Activated T-cell treated with anti-CD3 and anti-CD28 coated beads, Interleukin-2, amount 50 U/mL, for 72 hours (primary cell): ENCODE data around the gene DDA1. TPM values are rescaled to one million over a fixed set of nuclear protein-coding genes. Genes with fewer than 3 reads are reported as not detected.
"Not testable (repeated sequence)": the region's sequence is repeated elsewhere in the genome, so short reads cannot be mapped to it uniquely, and the experiment has no call there.

Experiments used
- ATAC-seq, 2 donors: fragments of 150-1000 bp; cut with Tn5 transposase; replicated peaks in 1 of 2; 2 replicates each; pipeline ENCODE4 v1.10.0; 2021; ENCODE audit warnings: moderate library complexity in 2 of 2, mild to moderate bottlenecking in 1 of 2
- DNase-seq, 2 donors: peaks; one replicate each; pipeline ENCODE4 v3.0.0; 2021 to 2022; ENCODE audit warnings: mixed read lengths in 1 of 2
- H3K27ac Mint-ChIP-seq: one replicate; pipeline ENCODE4 v1.8.0; 2022; ENCODE audit warnings: mild to moderate bottlenecking, moderate library complexity, mixed read lengths
- H3K27me3 Mint-ChIP-seq: one replicate; pipeline ENCODE4 v1.8.0; 2022; ENCODE audit warnings: low read depth, mixed read lengths
- H3K36me3 Mint-ChIP-seq, 2 donors: one replicate each; pipeline ENCODE4 v1.8.0; 2022; ENCODE audit warnings: mixed read lengths in 2 of 2, mild to moderate bottlenecking in 1 of 2; ENCODE audit not compliant: insufficient read depth in 2 of 2
- H3K4me1 Mint-ChIP-seq: one replicate; pipeline ENCODE4 v1.8.0; 2022; ENCODE audit warnings: low read depth, mixed read lengths
- H3K4me3 Mint-ChIP-seq, 2 donors: one replicate each; pipeline ENCODE4 v1.8.0; 2022; ENCODE audit warnings: mild to moderate bottlenecking in 2 of 2, mixed read lengths in 2 of 2, moderate library complexity in 2 of 2
- H3K9me3 Mint-ChIP-seq, 2 donors: one replicate each; pipeline ENCODE4 v1.8.0; 2022; ENCODE audit warnings: mixed read lengths in 2 of 2
- total RNA-seq, 2 donors: library from RNA; stranded (reverse); gene quantifications; one replicate each; pipeline ENCODE4 v1.2.3, GENCODE V29; 2022

Gene DDA1
- total RNA-seq: 10 to 100 TPM; 29.6 to 40.2 TPM

GRCh38 chr19:17309198-17309964 is at the start of gene DDA1:
DDA1 (plus strand) TSS chr19:17309563; CDS start chr19:17309655, 92 bp downstream.
- Mint-ChIP-seq H3K4me3 (peak within 1 kb of the TSS; percentile 86 to 93), H3K27ac (peak within 1 kb of the TSS; percentile 96), H3K36me3 (peaks cover 0 to 1% of the 10 kb centered on the region in 2 donors), H3K9me3 (no peaks in the 10 kb centered on the region), H3K27me3 (no peaks in the 10 kb centered on the region), H3K4me1 (peaks cover 53% of the 10 kb centered on the region)
- ATAC-seq: peak; percentile 80
- peak; percentile 98 to 100 for DNase-seq

DNA sequence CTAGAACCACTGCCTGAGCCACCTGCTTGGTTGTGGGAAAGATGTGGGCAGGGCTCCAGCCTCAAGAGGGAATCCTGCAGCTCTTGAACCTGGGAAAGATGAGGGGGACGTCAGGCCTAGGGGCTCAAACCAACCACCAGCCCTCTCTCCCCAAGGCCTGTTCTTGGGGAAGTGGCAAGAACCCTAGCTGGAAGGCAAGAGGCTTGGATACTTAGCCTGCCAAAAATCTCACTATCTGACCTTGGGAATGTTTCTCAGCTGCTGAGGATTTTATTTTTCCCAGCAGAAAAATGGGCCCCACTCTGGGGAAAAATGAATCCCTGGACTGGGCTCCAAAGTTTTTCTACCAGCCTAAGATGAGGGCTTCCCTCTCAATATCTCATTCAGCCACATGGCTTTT is 49.4 kb upstream of the DDA1 start:
- DNase-seq: no peak
- no peak for ATAC-seq
- no peaks in the 10 kb centered on the region for H3K27me3 Mint-ChIP-seq
- peaks cover 12% of the 10 kb centered on the region for H3K4me1 Mint-ChIP-seq
- no peaks in the 10 kb centered on the region for H3K36me3 Mint-ChIP-seq
- H3K27ac Mint-ChIP-seq: no peak overlapping the region
- no peaks in the 10 kb centered on the region for H3K9me3 Mint-ChIP-seq
- H3K4me3 Mint-ChIP-seq: no peak overlapping the region

GRCh38 chr19:17260842-17261325 is 48.5 kb upstream of the DDA1 start:
- peaks cover 14% of the 10 kb centered on the region for H3K4me1 Mint-ChIP-seq
- DNase-seq (peak; percentile 90 to 92), ATAC-seq (peak; percentile 99)
- no peak overlapping the region for H3K4me3 Mint-ChIP-seq
- no peak overlapping the region for H3K27ac Mint-ChIP-seq
- H3K9me3 Mint-ChIP-seq: no peaks in the 10 kb centered on the region
- no peaks in the 10 kb centered on the region for H3K36me3 Mint-ChIP-seq
- H3K27me3 Mint-ChIP-seq: no peaks in the 10 kb centered on the region

DNA sequence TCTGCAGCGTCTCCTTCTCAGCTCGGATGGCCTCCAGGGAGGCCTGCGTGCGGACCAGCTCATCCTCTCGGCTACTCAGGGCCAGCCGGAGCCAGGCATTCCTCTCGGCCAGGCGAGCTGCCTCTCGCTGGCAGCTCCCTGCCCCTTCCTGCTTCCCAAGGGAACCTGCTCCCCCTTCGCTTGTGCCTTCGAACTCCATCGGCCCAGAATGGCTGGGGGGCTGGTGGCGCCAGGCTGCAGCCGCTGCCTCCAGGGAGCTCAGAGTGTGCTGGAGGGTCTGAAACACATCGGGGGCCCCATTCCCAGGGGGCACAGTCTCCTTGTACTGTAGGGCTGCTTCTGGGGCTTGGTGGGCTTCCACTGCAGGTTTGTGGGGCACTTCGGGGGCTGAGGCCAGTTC is 46.8 kb upstream of the DDA1 start:
- Mint-ChIP-seq H3K27me3 (no peaks in the 10 kb centered on the region), H3K9me3 (no peaks in the 10 kb centered on the region), H3K4me3 (no peak overlapping the region), H3K4me1 (peaks cover 19% of the 10 kb centered on the region), H3K36me3 (no peaks in the 10 kb centered on the region), H3K27ac (no peak overlapping the region)
- no peak for ATAC-seq
- DNase-seq: no peak

DNA sequence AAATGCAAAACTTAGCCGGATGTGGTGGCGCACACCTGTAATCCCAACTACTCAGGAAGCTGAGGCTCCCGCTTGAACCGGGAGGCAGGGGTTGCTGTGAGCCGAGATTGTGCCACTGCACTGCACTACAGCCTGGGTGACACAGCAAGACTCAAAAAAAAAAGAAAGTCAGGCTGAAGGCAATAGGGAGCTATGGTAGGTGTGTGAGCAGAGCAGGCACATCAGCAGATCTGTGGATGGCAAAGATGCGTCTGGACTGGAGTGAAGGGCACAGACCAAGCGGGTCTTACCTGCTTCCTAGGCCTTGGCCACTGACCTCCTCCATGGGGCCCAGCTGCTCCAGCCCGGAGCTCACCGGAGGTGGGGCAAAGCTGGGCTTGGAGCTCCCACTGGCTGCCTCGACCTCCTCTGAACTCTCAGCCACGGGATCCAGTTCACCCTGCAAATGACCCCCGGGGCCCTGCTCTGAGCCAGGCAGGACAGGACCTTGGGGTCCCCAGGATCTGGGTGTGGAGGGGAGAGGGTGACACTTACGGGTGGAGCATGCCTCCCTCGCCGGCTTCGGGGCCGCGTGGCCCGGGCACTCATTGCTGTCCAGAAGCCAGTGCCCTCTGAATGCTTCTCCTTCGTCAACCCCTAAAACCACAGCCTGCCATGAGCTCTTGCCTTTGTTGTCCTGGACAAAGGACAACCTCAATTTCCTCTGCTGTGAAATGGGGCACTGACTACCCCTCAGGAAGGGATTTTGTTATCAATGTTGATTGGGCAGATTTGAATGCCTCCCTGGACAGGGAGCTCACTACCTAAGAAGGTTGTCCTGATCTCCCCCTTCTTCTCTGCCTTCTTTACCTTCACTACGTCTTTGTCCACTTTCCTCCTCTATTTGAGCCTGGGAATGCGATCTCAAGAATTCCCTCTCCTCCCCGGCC is 45.4 kb upstream of the DDA1 start:
- peak overlapping the region in 1 of 2 donors; percentile 49 for H3K4me3 Mint-ChIP-seq
- no peak overlapping the region for H3K27ac Mint-ChIP-seq
- no peaks in the 10 kb centered on the region for H3K36me3 Mint-ChIP-seq
- DNase-seq (no peak), ATAC-seq (no peak)
- peaks cover 30% of the 10 kb centered on the region for H3K4me1 Mint-ChIP-seq
- no peaks in the 10 kb centered on the region for H3K9me3 Mint-ChIP-seq
- H3K27me3 Mint-ChIP-seq: no peaks in the 10 kb centered on the region

GRCh38 chr19:17264641-17264979 is 44.8 kb upstream of the DDA1 start, which contains the start of gene USHBP1:
USHBP1 (minus strand) TSS chr19:17264745; CDS start chr19:17264299, 446 bp downstream.
- Mint-ChIP-seq H3K27ac (no peak within 1 kb of the TSS), H3K4me1 (peaks cover 30% of the 10 kb centered on the region), H3K27me3 (no peaks in the 10 kb centered on the region), H3K9me3 (no peaks in the 10 kb centered on the region), H3K36me3 (peaks cover 0 to 1% of the 10 kb centered on the region in 2 donors), H3K4me3 (peak within 1 kb of the TSS in 1 of 2 donors; percentile 49)
- DNase-seq (no peak), ATAC-seq (no peak)

DNA sequence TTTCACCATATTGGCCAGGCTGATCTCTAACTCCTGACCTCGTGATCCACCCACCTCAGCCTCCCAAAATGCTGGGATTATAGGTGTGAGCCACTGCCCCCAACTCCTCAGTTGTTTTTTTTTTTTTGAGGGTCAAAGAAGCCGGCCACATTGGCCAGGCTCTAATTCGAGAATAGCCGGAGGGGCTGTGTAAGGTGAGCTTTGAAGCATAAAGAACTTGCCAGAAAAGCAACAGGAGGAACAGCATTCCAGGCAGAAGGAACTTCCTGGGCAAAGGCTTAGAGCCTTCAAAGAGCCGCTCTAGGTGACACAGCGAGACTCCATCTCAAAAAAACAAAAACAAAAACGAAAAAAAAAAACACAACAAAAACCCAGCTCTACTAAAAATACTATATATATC is 43.3 kb upstream of the DDA1 start:
- no peak overlapping the region for H3K4me3 Mint-ChIP-seq

GRCh38 chr19:17266589-17266974 is 42.8 kb upstream of the DDA1 start:
- no peak for ATAC-seq
- DNase-seq: no peak
- Mint-ChIP-seq H3K27ac (peak overlapping the region; percentile 95), H3K4me3 (peak overlapping the region; percentile 88 to 93), H3K4me1 (peaks cover 24% of the 10 kb centered on the region), H3K36me3 (peaks cover 5 to 11% of the 10 kb centered on the region in 2 donors), H3K27me3 (no peaks in the 10 kb centered on the region), H3K9me3 (no peaks in the 10 kb centered on the region)

More for the DNA sequence above, 43.3 kb upstream of the DDA1 start:
- no peak for ATAC-seq
- Mint-ChIP-seq H3K4me1 (peaks cover 24% of the 10 kb centered on the region), H3K27ac (no peak overlapping the region), H3K9me3 (no peaks in the 10 kb centered on the region), H3K27me3 (no peaks in the 10 kb centered on the region), H3K36me3 (peaks cover 2 to 11% of the 10 kb centered on the region in 2 donors)
- DNase-seq: no peak

GRCh38 chr19:17266975-17267788 is 42.2 kb upstream of the DDA1 start, which contains the start of gene BABAM1:
BABAM1 (plus strand) TSS chr19:17267443; CDS start chr19:17268807, 1,364 bp downstream.
- Mint-ChIP-seq H3K9me3 (no peaks in the 10 kb centered on the region), H3K4me1 (peaks cover 24% of the 10 kb centered on the region)

GRCh38 chr19:17268754-17269153 is 40.6 kb upstream of the DDA1 start:
- peaks cover 5 to 13% of the 10 kb centered on the region in 2 donors for H3K36me3 Mint-ChIP-seq
- H3K9me3 Mint-ChIP-seq: no peaks in the 10 kb centered on the region
- H3K27ac Mint-ChIP-seq: no peak overlapping the region
- peak overlapping the region; percentile 88 to 93 for H3K4me3 Mint-ChIP-seq
- ATAC-seq (no peak), DNase-seq (no peak)
- peaks cover 24% of the 10 kb centered on the region for H3K4me1 Mint-ChIP-seq
- H3K27me3 Mint-ChIP-seq: no peaks in the 10 kb centered on the region

More at GRCh38 chr19:17266975-17267788, 42.2 kb upstream of the DDA1 start, which contains the start of gene BABAM1:
- peak within 1 kb of the TSS; percentile 95 for H3K27ac Mint-ChIP-seq
- H3K4me3 Mint-ChIP-seq: peak within 1 kb of the TSS; percentile 88 to 93
- peak; percentile 94 to 98 for DNase-seq
- no peaks in the 10 kb centered on the region for H3K27me3 Mint-ChIP-seq
- H3K36me3 Mint-ChIP-seq: peaks cover 5 to 11% of the 10 kb centered on the region in 2 donors
- peak; percentile 93 to 94 for ATAC-seq

DNA sequence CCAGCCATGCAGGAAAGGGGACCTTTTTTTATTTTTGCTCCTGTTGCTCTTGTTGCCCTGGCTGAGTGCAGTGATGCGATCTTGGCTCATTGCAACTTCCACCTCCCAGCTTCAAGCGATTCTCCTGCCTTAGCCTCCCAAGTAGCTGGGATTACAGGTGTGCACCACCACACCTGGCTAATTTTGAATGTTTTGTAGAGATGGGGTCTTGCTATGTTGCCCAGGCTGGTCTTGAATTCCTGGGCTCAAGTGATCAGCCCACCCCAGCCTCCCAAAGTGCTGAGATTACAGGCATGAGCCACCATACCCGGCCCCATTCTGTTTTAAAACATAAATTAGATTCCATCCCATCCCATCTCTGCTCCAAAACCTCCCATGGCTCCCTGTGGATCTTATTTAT is 34.5 kb upstream of the DDA1 start:
- not testable (repeated sequence) for H3K27ac Mint-ChIP-seq, H3K27me3 Mint-ChIP-seq, ATAC-seq, H3K4me3 Mint-ChIP-seq, DNase-seq, H3K9me3 Mint-ChIP-seq, H3K4me1 Mint-ChIP-seq
- peaks cover 5 to 16% of the 10 kb centered on the region in 2 donors for H3K36me3 Mint-ChIP-seq

- no peaks in the 10 kb centered on the region for H3K27me3 Mint-ChIP-seq
- H3K4me1 Mint-ChIP-seq: no peaks in the 10 kb centered on the region
- no peaks in the 10 kb centered on the region for H3K9me3 Mint-ChIP-seq
- DNase-seq: no peak
- H3K4me3 Mint-ChIP-seq: no peak overlapping the region
- no peak overlapping the region for H3K27ac Mint-ChIP-seq
- peaks cover 3 to 10% of the 10 kb centered on the region in 2 donors for H3K36me3 Mint-ChIP-seq
- ATAC-seq: no peak
Measured at GRCh38 chr19:17275441-17276175, 33.8 kb upstream of the DDA1 start.
